Neural crest cell (in vitro differentiated cells): ENCODE measurements around the gene TIAM1. TPM values are rescaled to one million over a fixed set of nuclear protein-coding genes. Genes with fewer than 3 reads are reported as not detected.

Experiments
- DNase-seq: peaks from one replicate; pipeline ENCODE4 v3.0.0; 2021; ENCODE audit warnings: low read depth, mixed read lengths, low spot score
- H3K27ac Mint-ChIP-seq: one replicate; pipeline ENCODE4 v1.8.0; 2021; ENCODE audit warnings: mild to moderate bottlenecking, mixed read lengths; ENCODE audit not compliant: unreplicated experiment
- H3K27me3 Mint-ChIP-seq: 2 replicates; pipeline ENCODE4 v1.8.0; 2021; ENCODE audit warnings: low read depth, mild to moderate bottlenecking, mixed read lengths
- H3K36me3 Mint-ChIP-seq: 2 replicates; pipeline ENCODE4 v1.8.0; 2021; ENCODE audit warnings: low read depth, mild to moderate bottlenecking, mixed read lengths
- H3K4me1 Mint-ChIP-seq: 2 replicates; pipeline ENCODE4 v1.8.0; 2021; ENCODE audit warnings: mixed read lengths
- H3K4me3 Mint-ChIP-seq: one replicate; pipeline ENCODE4 v1.8.0; 2021; ENCODE audit warnings: mild to moderate bottlenecking, mixed read lengths
- H3K9me3 Mint-ChIP-seq: 2 replicates; pipeline ENCODE4 v1.8.0; 2021; ENCODE audit warnings: mixed read lengths
- total RNA-seq: library from RNA; stranded (reverse); gene quantifications from 2 replicates; pipeline ENCODE4 v1.2.1, GENCODE V29; 2021
- TF ChIP-seq, protein P1 (sequence below): fragments of 200-600 bp; sonication (generic); conservative IDR thresholded peaks from 2 replicates; pipeline ENCODE4 v1.5.0; 2021; ENCODE audit warnings: antibody characterized with exemption, mild to moderate bottlenecking

The TIAM1 gene
- total RNA-seq, 1 donor from 2014 or later: 53.6 TPM

DNA sequence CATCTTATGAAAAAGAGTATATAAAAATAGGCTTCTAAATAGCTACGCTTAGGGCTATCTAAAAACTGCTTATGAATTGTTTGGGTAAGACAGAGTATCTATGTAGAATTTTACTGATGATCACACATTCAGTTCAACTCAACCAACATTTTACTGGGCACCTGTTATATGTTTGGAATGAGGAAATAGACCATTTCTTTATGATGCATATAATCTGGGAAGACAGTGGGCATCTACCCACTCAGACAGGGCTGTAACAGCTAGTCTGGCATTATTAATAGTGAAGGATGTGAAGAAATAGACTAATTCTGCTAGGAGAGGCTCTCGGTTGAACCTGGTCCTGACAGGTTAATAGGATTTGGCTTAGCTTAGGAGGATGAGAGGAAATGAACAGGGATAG, 56.9 kb downstream of the TIAM1 start:
- H3K27ac Mint-ChIP-seq: no peak overlapping the region
- TF ChIP-seq, protein P1, sequence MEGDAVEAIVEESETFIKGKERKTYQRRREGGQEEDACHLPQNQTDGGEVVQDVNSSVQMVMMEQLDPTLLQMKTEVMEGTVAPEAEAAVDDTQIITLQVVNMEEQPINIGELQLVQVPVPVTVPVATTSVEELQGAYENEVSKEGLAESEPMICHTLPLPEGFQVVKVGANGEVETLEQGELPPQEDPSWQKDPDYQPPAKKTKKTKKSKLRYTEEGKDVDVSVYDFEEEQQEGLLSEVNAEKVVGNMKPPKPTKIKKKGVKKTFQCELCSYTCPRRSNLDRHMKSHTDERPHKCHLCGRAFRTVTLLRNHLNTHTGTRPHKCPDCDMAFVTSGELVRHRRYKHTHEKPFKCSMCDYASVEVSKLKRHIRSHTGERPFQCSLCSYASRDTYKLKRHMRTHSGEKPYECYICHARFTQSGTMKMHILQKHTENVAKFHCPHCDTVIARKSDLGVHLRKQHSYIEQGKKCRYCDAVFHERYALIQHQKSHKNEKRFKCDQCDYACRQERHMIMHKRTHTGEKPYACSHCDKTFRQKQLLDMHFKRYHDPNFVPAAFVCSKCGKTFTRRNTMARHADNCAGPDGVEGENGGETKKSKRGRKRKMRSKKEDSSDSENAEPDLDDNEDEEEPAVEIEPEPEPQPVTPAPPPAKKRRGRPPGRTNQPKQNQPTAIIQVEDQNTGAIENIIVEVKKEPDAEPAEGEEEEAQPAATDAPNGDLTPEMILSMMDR: no peak
- H3K36me3 Mint-ChIP-seq: peaks cover 14% of the 10 kb centered on the region

DNA sequence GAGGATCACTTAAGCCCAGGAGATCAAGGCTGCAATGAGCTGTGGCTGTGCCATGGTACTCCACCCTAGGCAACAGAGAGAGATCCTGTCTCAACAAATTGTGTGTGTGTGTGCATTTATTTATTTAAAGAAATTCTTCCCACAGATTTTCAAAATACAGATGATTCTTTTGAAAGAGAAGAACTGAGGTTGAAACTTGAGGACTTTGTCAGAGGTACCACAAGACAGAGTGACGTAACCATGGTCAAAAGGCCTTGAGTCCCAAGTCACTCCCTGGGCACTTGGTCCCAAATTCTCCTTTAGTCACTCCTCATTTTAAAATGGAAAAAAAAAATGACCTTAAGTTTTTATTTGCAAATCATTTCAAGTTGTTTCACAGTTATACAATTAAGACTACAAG, 57.4 kb downstream of the TIAM1 start:
- Mint-ChIP-seq H3K27ac (no peak overlapping the region), H3K9me3 (peaks cover 1% of the 10 kb centered on the region)

More for the DNA sequence above, 56.9 kb downstream of the TIAM1 start:
- no peak overlapping the region for H3K4me3 Mint-ChIP-seq
- no peak for DNase-seq
- no peaks in the 10 kb centered on the region for H3K9me3 Mint-ChIP-seq
- peaks cover 4% of the 10 kb centered on the region for H3K4me1 Mint-ChIP-seq
- H3K27me3 Mint-ChIP-seq: no peaks in the 10 kb centered on the region

DNA sequence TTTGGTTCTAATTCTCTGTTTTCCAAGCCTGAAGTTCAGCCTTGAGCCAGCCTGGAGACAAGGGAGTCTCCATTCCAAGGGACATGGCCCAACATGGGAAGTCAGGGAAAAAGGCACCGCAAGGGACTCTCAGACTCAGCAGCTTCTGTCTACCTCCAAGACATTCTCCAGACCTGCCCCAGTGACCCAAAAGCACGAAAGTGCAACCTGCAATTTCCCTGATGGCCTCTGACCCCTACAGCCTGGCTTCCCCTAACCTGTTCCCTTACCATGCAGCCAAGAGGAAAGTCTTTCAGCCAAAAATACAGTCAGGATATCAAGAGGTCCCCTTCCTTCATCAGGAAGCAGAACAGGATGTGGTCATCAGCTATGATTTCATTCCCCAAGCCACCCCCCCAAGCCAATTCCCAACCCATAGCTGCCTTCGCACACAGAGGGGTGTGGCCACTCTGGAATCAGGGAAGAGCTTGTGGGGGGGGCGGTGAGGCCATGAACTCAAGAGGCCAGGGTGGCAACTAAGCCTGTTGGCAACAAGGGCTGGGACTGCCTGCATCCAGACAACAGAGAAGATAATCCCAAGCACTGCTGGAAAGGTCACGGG, 59.2 kb downstream of the TIAM1 start:
- no peak for DNase-seq

More for the DNA sequence above, 57.4 kb downstream of the TIAM1 start:
- H3K4me3 Mint-ChIP-seq: no peak overlapping the region
- H3K36me3 Mint-ChIP-seq: peaks cover 11% of the 10 kb centered on the region
- no peaks in the 10 kb centered on the region for H3K4me1 Mint-ChIP-seq
- TF ChIP-seq, protein P1: no peak
- DNase-seq: no peak
- H3K27me3 Mint-ChIP-seq: no peaks in the 10 kb centered on the region

DNA sequence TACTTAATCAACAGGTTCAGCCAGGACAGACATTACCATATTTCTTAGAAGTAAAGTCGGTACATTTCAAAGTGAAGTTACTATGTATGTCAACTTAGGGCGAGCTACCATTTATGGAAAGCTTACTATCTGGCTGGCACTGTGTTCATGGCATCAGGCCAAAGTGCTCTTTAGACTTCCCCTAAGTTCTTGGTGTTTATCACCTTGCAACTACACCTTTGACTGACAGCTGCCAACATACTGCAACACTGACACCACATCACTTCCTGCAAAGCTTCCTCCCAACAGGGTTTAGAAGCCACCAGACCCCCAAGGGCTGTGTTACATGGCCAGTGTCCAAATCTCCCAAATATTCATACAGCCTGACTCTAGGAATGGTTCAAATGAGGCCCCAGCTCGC, 61.0 kb downstream of the TIAM1 start:
- Mint-ChIP-seq H3K4me3 (no peak overlapping the region), H3K9me3 (peaks cover 4% of the 10 kb centered on the region), H3K27ac (no peak overlapping the region), H3K36me3 (peaks cover 10% of the 10 kb centered on the region), H3K27me3 (no peaks in the 10 kb centered on the region), H3K4me1 (no peaks in the 10 kb centered on the region)
- TF ChIP-seq, protein P1: no peak
- DNase-seq: no peak

More for the DNA sequence above, 59.2 kb downstream of the TIAM1 start:
- Mint-ChIP-seq H3K27me3 (no peaks in the 10 kb centered on the region), H3K9me3 (peaks cover 4% of the 10 kb centered on the region), H3K4me3 (no peak overlapping the region), H3K36me3 (peaks cover 13% of the 10 kb centered on the region), H3K27ac (peak overlapping the region; percentile 58), H3K4me1 (no peaks in the 10 kb centered on the region)
- TF ChIP-seq, protein P1: no peak

DNA sequence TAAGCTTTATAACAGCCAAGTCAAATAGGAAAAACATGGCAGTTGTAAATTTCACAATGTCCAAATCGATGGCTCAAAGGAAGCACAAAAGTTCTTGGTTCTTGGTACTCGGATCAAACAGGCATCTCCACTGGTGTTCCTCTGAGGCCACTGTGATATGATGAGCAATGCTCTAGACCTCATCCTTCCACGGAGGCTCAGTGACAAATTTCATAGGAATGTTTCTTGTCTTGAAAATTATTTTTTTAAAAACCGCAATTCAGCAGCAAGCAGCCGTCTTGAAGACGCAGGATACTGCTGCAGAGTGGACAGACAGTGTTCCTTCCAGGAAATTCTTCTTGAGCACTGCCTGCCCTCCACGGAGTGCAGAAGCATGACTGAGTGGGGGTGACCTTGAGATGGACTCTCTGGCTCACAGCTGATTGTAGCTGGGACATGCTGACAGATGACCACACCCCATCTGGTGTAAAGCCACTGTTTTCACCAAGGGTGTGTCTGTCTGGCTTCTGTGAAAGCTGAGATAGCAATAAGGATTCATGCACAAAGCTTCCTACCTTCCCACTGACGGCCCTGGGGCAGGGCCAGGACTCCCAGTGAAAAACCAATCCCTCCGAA, 61.9 kb downstream of the TIAM1 start:
- H3K27me3 Mint-ChIP-seq: no peaks in the 10 kb centered on the region
- peaks cover 4% of the 10 kb centered on the region for H3K9me3 Mint-ChIP-seq

More for the DNA sequence above, 61.9 kb downstream of the TIAM1 start:
- Mint-ChIP-seq H3K27ac (peak overlapping the region; percentile 70), H3K4me1 (no peaks in the 10 kb centered on the region), H3K4me3 (no peak overlapping the region), H3K36me3 (peaks cover 4% of the 10 kb centered on the region)
- no peak for DNase-seq
- TF ChIP-seq, protein P1: no peak
